Activated gamma-delta T cell (primary cell): ENCODE data around the gene MRPS9.

Experiments
- DNase-seq: peaks from one replicate; lab custom pipeline; 2025; lab: John Stamatoyannopoulos, UW
- total RNA-seq, 2 donors: gene quantifications; one replicate each; lab custom pipeline; 2026; lab: John Stamatoyannopoulos, UW

The MRPS9 gene
- total RNA-seq, result 44.9 to 50.8 reads per million in 2 donors

DNA sequence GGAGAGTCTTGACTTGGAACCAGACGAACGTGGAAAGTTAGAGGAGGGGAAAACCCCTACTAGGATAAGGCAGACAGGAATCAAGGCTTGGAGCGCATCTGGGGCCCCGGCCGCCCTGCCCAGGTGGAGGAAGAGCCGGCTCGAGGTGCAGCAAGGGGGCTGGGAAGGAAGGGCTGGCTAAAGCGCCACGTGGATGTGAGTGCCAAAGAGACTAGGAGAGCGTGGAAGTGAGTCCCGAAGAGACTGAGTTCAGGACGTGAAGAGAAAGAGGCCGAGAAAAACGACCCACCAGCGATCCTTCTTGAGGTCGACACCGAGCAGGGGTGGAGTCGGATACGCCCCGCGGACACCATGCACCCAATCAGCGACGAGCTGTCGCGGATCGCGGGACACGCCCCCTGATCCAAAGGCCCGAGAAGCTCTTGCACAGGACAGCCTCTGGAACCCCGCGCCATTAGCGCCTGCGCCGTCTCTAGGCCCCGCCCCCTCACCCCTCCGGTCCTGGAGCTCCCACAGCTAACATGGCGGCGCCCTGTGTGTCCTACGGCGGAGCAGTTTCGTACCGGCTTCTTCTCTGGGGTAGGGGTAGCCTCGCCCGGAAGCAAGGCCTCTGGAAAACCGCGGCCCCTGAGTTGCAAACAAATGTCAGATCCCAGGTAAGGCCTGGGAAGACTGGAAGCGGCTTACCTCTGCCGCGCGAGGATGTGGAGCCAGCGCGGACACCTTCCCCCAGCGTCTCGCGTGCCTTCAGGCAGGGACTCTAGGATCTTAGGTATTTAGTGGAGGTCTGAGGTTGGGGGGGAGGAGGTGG is at the start of gene MRPS9:
MRPS9 (plus strand) TSS at position 498 of the 811 bp plus-strand sequence; CDS start at position 522, 24 bp downstream.
- DNase-seq, result peak; percentile 96

- DNase-seq, result no peak
Measured at GRCh38 chr2:105005181-105005951, 32.5 kb upstream of the MRPS9 start.

GRCh38 chr2:105007367-105007766 is 30.5 kb upstream of the MRPS9 start:
- DNase-seq, result no peak

DNA sequence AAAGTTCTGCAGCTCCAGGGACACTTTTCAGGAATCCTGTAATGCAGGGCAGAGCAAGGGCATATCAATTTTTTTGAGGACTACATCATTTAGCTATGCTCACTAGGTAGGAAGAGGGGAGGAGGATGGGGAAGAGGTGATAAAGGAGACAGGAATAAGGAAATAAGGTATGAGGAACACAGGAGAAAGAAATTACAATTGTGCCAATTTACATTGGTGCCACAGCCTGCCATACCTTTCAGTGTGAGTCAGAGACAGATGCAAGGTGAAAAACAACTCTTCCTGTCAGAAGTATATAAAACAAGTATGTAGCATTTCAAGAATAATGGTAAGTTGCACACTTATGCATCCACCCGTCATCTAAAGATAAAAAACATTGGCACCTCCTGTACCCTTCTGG is 5.4 kb upstream of the MRPS9 start:
- DNase-seq, result no peak

DNA sequence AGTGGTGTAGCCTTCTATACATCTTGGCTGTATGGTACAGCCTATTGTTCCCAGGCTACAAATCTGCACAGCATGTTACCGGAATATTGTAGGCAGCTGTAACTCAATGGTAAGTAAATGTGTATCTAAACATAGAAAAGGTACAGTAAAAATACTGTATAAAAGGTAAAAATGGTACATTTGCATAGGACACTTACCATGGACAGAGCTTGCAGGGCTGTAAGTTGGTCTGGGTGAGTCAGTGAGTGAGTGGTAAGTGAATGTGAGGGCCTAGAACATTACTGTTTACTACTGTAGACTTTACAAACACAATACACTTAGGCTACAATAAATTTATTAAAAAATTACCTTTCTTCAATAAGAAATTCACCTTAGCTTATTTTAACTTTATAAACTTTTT is 3.7 kb upstream of the MRPS9 start:
- no peak for DNase-seq

DNA sequence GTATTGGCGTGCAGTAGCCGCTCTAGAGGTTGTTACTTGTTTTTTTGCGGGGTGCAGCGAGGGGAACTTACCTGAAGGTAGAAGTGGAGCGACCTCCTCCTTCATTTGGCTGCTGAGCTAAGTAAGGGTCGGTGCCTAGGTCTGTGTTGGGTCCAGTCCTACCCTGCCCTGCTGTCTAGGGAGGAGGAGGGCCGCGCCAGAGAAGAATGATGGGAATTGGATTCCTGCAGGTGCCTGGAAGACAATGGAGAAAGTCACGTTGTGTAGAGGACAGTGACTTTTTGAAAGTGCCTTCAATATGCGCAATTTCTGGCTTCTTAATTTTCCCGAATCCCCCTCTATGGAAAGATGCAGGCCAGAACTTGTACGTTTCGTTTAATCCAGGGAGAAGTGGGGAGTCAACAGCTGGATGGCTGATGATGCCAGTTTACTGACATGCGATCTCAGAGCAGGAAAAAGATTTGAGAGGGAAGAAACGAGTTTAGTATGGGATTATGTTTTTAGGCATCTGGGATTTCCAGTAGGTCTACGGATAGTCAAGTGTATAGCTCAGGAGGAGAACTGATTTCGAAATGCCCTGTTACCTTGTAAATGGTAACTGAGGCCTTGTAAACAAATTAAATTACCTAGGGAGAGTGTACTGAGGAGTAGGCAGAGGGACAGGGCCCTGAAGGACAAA is 653 bp downstream of the MRPS9 start:
- DNase-seq, result no peak

GRCh38 chr2:105039559-105039958 is 1.7 kb downstream of the MRPS9 start:
- DNase-seq, result no peak

DNA sequence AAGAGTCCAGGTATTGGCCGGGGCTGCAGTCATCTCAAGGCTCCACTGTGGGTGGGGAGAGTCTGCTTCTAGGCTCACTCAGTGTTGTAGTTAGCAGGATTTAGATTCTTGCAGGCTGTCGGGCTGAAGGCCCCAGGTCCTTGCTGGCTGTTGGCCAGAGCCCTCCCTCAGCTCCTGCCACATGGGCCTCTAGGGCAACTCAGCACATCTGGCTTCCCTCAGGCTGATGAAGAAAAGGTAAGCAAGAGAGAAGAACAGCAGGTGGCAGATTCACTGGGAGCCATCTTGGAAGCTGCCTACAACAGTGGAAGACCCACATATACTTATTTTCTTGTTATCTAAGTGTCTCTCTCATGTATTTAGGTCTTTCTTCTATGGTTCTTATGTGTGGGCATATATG is 4.3 kb downstream of the MRPS9 start:
- DNase-seq, result no peak

GRCh38 chr2:105052773-105053172 is 14.9 kb downstream of the MRPS9 start:
- DNase-seq, result no peak

- no peak for DNase-seq
Measured at GRCh38 chr2:105055613-105056012, 17.7 kb downstream of the MRPS9 start.

GRCh38 chr2:105056245-105056644 is 18.4 kb downstream of the MRPS9 start:
- no peak for DNase-seq

DNA sequence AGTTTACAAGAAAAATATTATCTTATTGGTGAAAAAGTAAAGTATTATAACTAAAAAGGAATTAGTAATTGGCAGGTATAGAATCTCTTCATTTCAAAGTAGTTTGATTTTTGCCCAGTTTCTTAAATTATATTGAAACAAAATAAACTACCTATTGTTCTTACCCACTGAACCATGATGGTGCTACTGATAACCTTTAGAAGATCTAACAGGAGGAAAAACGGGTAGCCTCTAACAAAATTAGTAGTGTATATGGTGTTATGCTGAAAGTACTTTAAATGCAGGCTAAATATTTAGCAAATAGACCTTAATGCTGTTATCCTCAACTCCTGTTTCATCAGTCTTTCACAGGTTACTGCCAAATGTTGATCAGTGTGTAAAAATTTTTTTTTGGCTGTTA is 19.1 kb downstream of the MRPS9 start:
- DNase-seq, result no peak

GRCh38 chr2:105061560-105061959 is 23.7 kb downstream of the MRPS9 start:
- no peak for DNase-seq

DNA sequence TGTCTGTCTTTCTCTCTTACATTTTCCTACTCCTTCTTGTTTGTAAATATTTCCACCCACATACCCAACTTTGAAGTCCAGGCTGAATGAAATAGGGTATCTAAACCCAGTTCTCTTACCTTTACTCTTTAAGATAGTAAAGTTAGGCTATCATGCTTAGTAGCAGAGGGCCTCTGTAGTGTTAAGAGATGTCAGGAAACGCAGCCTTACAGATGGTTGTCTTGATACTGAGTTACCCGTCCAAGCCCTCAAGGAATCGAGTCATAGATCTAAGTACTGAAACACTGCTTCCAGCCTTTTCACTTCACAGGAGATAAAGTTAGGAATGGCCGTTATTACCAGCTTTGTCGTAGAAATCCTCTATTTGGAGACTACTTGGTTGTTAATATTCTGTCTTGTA is 24.3 kb downstream of the MRPS9 start:
- DNase-seq, result no peak

GRCh38 chr2:105068387-105068786 is 30.5 kb downstream of the MRPS9 start:
- no peak for DNase-seq

- no peak for DNase-seq
Measured at GRCh38 chr2:105068875-105069274, 31.0 kb downstream of the MRPS9 start.

DNA sequence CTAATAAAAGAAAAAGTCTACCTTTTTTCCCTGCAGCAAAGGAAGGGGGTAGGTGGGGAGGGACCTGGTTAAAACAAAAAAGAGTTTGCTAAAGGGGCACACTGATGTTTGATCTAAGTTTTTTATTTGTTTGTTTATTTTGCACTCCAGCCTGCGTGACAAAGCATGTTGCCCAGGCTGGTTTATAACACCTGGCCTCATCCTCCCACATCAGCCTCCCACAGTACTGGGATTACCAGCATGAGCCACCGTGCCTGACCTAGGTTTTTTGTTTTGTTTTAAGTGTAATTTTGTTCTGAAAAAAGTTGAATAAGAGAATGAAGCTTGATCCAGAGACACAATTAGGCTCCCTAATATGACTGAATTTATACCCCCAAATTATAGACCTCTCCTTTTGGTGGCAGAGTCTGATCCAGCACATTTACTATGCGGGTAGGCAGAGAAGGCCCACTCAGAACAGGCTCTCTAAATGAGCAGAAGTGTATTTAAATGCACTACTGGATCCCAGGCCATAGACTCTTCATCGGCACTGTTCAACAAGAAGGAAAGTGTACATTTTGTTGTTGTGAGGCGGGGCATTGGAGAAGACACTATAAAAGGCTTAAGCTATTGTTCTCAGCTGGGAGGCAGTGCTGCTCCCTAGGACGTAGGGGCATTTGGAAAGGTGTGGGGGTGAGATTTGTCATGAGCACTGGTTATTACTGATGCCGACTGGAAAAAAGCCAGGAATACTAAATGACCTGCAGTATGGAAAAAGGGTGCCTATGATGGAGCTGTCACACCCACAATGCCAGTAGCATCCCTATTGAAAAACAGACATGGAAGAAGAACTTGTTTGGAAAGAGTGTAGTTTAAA is 32.4 kb downstream of the MRPS9 start:
- DNase-seq, result no peak

- DNase-seq, result no peak
Measured at GRCh38 chr2:105071379-105071778, 33.5 kb downstream of the MRPS9 start.

DNA sequence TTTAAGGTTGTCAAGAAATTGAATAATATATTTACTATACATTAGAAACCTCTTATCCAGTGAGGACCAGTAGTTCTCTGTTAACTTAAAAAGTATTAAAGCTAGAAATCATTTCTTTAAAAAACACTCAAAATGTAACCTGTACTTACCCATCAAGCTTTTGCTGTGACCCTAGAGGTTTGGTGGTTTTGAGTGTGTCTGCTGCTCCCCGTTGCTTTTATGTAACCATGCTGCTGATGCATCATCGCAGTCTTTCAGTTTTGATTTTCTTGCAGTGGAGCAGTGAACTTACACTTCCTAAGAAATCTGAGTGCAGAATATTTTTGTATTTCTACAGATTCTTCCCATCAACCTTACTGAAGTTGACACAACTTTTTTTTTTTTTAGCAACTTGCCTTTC is 34.2 kb downstream of the MRPS9 start:
- no peak for DNase-seq

DNA sequence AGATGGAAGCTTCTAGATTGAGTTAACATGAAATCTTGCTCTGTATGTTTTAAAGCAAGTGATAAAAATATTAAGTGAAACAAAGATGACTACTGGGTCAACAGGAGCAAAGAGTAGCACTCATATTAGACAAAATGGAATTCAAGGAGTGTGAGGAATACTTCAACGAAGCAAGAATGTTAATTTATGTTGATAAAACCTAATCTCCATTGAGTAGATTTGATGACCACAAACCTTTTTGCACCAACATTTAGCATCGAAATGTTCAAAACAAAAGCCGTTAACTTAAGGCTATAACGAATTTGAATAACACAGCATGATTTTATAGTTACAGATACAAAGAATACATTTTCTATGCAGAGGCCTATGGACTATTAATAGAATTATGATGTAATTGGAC is 35.7 kb downstream of the MRPS9 start:
- DNase-seq, result no peak

GRCh38 chr2:105076121-105076520 is 38.3 kb downstream of the MRPS9 start:
- DNase-seq, result no peak
